Measurements from ENCODE around the gene WDR54.
"Not testable (repeated sequence)": the region's sequence is repeated elsewhere in the genome, so short reads cannot be mapped to it uniquely, and the experiment has no call there.

Gene WDR54

DNA sequence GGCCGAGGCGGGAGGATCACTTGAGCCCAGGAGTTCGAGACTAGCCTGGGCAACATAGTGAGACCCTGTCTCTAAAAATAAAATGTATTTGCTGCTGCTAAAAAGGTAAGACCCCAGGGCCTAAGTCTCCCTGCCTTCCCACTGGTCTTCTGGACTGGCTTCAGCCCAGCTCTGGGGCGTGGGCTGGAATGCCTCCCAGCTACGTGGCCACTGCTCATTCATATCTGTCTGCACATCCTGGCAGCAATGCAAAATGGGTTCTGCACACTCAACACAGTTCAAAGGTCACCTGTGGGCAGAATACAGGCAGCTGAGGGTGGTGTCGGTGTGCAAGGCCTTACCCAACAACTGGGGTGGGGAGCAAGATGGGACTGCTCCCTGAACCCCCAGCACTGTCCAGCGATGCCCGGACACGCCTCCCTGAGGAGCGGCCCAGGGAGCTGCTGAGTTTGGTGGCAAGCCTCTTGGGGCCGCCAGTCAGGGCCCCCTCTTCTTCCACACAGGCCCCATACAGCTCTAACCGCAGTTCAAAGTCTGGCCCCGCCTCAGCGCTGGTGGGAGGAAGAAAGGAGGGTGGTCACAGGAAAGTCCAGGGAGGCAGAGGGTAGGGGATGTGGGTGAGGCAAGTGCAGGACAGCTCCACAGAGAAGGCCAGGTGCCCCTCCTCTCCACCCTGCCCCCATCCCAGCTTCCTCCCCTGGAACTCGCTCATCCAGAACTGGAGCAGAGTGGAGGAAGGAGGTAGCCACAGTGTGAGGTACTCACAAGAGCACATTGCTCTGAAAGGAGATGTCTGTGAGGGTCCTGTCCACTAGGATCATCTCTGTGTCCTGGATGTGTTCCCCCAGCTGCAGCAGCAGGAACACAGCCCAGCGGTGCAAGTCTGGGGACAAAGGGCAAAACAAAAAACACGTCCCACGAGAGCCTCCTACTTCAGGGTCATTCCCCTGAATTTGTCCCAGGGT, 8.2 kb downstream of the WDR54 start:
- DNase-seq (ENCODE audit: low read depth, low spot score): no peak

DNA sequence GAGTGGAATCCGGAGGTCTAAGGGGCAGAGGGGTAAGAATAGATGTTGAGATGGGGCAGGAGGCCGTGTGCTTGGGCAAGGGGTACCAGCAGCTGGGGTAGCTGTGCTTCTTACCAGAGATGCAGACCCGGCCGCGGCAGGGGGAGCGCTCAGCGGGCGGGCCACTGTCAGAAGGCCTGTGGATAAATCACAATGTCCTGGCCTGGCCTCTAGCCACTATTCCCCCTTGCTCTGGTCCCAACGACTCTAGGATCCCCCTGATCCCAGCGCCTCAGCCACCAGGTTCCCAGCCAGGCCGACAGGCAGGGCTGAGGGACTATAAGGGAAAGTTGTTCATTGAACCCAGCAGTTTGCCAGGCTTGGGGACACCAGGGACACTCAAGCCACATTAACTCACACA, 9.0 kb downstream of the WDR54 start:
- no peak for DNase-seq (ENCODE audit: low read depth, low spot score)

DNA sequence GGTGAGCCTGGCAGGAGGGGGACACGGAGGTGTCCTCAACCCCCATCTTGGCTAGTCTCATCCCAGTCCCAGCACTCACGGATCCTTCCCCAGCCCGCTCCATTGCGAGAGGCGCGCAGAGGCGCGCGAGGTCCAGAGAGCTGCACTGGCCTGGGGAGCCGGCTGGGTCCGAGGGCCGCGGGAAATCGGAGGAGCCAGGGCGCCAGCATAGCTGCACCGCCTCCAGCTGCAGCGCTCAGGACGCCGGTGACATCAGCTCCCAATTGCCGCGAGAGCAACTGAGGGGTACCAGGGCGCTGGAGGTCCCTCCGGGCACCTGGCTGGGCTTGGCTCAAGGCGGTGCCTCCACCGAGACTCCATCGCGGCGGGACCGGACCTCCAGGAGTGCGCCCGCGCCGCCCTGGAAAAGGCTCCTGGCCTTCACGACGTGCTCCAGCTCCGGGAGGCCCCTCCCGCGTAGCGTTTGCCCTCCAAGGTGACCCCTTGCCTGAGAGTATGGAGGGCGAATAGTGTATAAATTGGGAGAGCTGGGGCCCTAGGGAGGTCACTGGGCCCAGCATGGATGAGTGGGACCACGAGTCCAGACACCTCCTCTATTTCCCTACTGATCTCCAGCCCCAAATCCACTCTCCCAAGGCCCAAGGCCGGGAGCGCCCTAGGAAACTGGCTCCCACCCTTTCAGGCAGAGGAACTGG, 14.7 kb downstream of the WDR54 start:
- no peak for DNase-seq (ENCODE audit: low read depth, low spot score)

DNA sequence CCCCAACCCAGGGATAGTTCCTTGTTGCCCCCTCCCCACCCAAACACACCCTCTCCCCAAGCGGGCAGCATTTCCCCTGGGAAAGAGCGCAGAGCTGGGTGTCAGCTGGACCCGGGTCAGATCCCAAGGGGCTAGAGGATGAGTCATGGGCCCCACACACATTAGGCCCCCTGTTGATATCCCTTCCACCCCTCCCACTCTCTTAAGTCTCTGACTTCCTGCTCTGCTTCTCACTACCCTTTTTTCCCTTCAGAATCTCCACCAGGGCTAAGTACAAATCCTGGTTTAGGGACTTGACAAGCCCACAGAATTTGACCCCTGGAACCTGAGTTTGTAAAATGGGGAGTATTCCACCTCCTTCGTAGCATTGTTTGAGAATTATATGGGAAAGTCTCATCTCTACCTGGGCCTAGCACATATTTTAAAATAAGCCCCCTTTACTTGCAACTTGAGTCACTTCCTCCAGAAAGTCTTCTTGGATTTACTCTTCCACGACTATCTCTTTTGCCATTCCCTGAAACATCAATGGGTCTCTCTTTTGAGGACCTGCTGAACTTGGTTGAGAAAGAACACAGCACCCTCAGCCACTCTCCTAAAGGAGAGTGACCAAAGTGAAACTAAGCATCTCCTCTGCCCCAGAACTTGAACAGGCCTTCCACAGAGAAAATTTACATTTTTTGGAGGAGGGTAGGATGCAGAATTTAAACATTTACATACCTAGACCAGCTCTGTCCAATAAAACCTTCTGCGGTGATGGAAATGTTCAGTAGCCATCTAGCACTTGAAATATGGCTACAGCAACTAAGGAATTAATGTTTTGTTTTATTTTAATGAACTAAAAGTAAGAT, 15.5 kb downstream of the WDR54 start:
- DNase-seq (ENCODE audit: low read depth, low spot score): no peak

GRCh38 chr2:74438248-74438647, 16.7 kb downstream of the WDR54 start:
- no peak for DNase-seq (ENCODE audit: low read depth, low spot score)

DNA sequence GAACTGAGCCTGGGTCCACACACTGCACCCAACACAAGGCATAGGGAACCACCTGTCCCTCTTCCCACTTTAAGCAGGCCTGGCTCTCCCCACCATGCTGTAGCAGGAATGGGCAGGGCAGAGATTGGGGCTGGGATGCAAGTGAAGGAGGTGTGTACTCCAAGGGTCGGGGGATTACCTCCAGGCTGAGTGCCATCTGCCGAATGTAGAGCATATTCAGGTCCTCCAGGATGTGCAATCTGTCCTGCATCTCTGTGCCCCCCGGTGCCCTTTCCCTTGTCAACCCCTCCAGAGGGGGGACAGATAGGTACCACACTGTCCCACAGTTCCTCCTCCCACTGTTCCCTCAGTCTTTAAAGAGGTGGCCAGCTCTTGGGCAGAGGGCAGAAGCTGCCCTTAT, 17.8 kb downstream of the WDR54 start:
- DNase-seq (ENCODE audit: low read depth, low spot score): no peak

DNA sequence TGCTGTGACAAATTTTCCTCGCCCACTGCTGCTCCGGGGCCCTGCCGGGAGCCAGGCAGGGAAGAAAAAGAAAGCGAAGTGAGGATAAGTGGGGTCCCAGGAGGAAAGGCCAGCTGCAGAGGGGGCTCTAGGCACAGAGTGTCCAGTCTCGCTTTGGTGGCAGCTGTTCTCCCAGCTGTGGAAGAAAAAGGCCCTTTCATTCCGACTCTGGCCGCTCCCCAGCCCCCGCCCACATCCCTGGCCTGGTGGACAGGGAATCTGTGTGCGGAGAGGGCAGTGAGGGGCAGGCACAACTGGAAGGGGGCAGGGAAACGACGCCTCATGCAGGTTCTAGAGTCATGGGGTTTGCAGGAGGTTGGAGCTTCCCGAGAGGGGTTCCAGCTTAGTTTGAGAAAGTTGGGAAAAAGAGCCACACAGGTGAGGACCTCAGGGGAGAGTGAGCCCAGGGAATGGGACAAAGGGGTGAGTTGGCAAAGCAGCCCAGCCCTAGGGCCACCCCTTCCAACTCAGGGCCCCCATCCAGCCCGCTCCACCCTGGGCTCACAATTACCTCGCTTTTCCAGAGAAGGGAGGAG, 18.4 kb downstream of the WDR54 start:
- DNase-seq (ENCODE audit: low read depth, low spot score): no peak

DNA sequence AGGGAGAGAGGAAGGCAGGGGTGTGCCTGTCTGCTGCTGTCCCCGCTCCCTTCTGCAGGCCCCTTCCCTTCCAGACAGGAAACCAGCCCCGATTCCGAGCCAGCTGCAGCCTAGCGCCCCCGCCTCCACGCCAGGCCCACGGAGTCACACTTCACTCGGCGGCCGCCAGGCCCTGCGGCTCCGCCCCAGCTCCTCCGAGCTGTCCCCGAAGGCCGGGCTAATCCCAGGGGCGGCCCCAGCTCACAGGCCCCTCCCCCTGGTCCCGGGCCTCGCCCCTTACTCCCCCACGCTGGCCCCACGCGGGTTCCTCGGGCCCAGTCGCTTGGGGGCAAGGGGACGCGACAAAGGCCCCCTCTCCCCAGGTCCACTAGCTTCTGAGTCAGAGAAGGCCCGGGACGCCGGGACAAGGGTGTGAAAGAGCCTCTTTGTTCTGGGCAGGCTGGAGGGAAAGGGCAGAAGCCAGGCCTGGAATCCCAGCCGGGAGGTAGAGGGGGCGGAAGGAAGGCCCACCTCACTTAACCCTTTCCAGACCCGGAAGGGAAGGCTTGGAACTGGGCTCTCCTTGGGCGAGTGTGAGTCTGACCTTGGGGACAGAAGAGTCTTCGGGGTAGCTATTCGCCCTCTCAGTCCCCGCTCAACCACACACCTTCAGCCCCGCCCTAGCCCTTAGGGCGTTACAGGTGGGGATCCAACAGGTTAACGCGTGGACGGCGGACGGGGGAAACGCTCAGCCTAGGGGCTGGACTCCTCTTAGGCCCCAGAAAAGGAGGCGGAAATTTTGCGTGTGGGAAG, 19.0 kb downstream of the WDR54 start:
- no peak for DNase-seq (ENCODE audit: low read depth, low spot score)

DNA sequence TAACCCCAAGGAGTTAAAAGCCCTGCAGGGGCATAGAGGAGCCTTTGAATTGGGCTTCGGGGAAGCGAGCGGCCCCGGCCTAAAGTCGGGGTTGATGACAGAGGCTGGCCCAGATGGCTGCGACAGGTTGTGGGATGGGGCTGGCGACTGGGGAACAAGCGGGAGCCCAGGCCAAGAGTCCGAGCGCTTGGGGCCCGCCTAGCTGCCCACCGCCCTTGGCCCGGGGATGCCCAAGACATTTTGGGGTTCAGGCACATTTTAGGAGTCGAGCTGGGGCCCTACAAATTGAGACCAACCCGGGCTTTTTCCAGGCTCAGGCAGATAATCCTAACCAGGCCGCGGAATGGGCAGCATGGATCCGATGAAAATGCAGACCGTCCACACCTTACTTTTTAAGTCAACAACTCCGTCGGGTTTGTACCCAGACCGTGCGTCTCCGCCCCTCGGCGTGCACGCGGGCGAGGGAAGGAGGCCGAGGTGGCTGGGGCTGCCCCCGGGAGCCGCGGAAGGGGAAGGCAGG, 19.7 kb downstream of the WDR54 start:
- DNase-seq (ENCODE audit: low read depth, low spot score): no peak

- no peak for DNase-seq (ENCODE audit: low read depth, low spot score)
Measured at GRCh38 chr2:74441690-74442482, 20.4 kb downstream of the WDR54 start, which contains the start of gene RTKN. Gene RTKN (minus strand): TSS chr2:74441937. CDS start chr2:74441816, 121 bp downstream.

GRCh38 chr2:74442483-74443297, 21.2 kb downstream of the WDR54 start:
- DNase-seq (ENCODE audit: low read depth, low spot score): not testable (repeated sequence)

DNA sequence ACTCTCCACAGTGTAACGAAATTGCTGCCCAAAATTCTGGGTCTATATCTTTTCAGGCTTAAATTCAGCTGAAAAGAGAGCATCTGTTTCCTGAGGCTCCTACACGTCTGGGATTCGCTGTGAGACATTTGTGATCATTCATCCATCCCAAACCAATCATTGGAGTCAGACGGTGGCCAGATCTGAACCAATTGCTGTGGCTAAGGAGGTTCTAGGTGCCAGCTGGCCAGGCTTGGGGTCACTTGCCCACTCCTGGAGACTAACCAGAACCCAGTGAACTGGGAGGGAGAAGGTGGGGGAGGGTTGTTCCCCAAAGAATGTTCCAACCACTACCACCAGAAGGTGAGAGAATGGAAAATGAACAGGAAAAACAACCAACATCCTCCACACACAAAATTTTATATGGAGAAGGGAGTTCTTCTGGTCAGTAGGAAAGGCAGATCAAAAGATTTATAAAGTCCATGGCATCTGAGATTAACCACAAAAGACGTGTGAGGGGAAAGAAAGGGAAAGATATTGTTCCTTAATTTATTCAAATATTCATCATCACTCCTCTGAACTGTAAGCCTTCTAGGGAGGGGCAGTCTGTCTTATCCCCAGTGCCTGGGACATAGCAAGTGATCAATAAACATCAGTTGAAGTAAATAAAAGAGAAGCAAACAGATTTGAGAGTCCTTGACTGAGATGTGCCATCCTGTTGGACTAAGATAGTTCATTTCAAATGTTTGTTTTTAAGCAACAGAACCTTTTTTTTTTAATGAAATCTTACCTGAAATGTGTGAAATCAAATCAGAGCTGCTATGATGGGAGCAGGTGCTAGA, 23.2 kb downstream of the WDR54 start:
- no peak for DNase-seq (ENCODE audit: low read depth, low spot score)

DNA sequence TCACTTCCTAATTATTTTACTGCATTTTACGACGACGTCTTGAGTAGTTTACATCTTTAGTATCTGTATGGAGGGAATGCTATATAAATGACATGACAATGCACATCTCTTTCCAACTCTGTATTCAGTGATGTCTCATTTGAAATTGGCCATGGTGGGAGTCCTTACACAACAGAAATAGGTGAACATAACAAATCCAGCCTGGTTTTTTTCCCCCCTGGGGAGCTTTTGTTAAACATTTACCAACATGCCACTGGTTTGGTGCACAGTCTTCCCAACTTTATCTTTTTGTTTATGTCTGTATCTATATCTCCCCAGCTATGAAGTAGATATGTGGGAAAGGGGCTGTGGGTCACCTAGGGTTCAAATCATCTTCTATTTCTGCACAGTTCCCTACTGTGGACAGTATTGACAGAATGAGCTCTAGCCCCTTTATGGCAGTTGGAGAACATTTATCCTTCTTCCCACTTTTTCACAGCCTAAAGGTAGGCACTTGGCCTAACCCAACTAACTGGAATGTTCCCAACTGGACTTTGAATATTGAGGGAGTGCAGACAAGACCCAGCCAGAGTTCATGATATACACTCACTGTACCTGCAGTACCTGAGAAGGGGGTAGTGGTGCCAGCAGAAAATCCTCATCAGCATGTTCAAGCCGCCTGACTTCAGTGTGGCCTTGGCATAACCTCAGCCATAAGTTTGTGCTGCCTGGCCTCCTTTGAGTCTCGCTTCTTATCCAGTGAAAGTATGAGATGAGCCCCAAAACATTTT, 25.9 kb downstream of the WDR54 start:
- no peak for DNase-seq (ENCODE audit: low read depth, low spot score)

GRCh38 chr2:74448771-74449170, 27.2 kb downstream of the WDR54 start:
- DNase-seq (ENCODE audit: low read depth, low spot score): no peak

- no peak for DNase-seq (ENCODE audit: low read depth, low spot score)
Measured at GRCh38 chr2:74450570-74451190, 29.1 kb downstream of the WDR54 start.

- peak; percentile 95 for DNase-seq (ENCODE audit: low read depth, low spot score)
Measured at GRCh38 chr2:74454654-74455511, 33.4 kb downstream of the WDR54 start, which contains the start of gene INO80B. Gene INO80B (plus strand): TSS chr2:74455087. CDS start chr2:74455117, 30 bp downstream.

Data from activated CD4-positive, CD25-positive, alpha-beta regulatory T cell treated with anti-CD3 and anti-CD28 coated beads, Interleukin-2, amount 50 U/mL, for 16 hours (primary cell).